ENCODE results near the gene SIRT7. TPM values are rescaled to one million over a fixed set of nuclear protein-coding genes. Genes with fewer than 3 reads are reported as not detected.

SIRT7 gene
- total RNA-seq, 1 experiment from 2014 or later: 51.6 TPM

DNA sequence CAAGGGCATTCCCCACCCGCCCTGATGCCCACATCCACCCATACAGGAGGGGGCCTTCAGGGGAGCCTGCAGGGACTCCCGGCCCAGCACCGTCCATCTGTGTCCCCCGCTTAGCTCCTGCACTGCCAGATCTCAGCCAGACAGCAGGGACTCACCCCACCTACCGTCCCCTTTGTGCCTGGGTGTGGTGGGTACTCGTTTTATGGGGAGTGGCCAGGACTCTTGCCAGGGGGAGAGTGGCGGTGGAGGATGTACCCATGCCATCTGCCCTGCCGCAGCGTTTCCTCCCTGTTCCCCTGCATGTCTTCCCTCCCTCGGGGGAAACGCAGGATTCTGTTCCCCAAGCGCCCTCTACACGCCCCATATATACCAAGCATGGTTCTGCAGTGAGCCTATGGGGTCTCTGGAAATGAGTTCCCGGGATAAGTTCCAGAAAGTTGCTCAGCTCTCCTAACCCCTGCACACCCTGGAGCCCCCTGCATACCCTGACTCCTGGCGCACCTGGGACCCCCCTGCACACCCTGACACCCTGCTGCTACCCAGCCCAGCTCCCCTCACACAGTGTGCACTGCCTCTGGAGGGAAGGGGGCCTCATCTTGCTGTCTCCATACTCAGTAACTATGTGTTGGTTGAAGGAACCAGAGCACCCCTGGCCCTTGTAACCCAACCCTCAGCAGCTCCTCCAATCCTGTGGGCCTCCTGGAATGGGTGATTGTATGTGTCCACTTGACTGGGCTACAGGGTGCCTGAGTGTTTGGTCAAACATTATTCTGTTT is 13.8 kb upstream of the SIRT7 start:
- peaks cover 33% of the 10 kb centered on the region for H3K79me2 ChIP-seq (ENCODE audit: low read length)
- H3K27me3 ChIP-seq (ENCODE audit: low read length): no peaks in the 10 kb centered on the region
- no peak; the same call in 1 of the 2 replicates for ATAC-seq
- H3K4me1 ChIP-seq (ENCODE audit: insufficient read depth, low read length): peaks cover 19% of the 10 kb centered on the region
- no peak overlapping the region for H3K4me3 ChIP-seq (ENCODE audit: low read length)
- no peaks in the 10 kb centered on the region for H3K9me2 ChIP-seq (replicated peaks; ENCODE audit: low read length)
- no peak overlapping the region for H3K9ac ChIP-seq (ENCODE audit: low read length)
- no peak overlapping the region for H3K27ac ChIP-seq (ENCODE audit: low read length)
- BruUV-seq (replicated peaks): no TSS peak
- DNase-seq: no peak
- ChIA-PET CTCF (no interaction called here), POLR2A (ENCODE audit: unreplicated experiment) (no interaction called here)
- no peaks in the 10 kb centered on the region for H3K36me3 ChIP-seq (ENCODE audit: low read depth, low read length)
- intact Hi-C loops (cut with micrococcal nuclease): no loop called here
- no peaks in the 10 kb centered on the region for H3F3A ChIP-seq (ENCODE audit: low read length, unreplicated experiment)
- no peak overlapping the region for H3K4me2 ChIP-seq (ENCODE audit: low read length)
- TF ChIP-seq EZH2phosphoT487 (IDR thresholded peaks at IDR 0.05; ENCODE audit: borderline replicate concordance, low read length) (no peak), EZH2 (IDR thresholded peaks at IDR 0.05; ENCODE audit: low read length, unreplicated experiment) (no peak)
- TF ChIP-seq, protein P1, sequence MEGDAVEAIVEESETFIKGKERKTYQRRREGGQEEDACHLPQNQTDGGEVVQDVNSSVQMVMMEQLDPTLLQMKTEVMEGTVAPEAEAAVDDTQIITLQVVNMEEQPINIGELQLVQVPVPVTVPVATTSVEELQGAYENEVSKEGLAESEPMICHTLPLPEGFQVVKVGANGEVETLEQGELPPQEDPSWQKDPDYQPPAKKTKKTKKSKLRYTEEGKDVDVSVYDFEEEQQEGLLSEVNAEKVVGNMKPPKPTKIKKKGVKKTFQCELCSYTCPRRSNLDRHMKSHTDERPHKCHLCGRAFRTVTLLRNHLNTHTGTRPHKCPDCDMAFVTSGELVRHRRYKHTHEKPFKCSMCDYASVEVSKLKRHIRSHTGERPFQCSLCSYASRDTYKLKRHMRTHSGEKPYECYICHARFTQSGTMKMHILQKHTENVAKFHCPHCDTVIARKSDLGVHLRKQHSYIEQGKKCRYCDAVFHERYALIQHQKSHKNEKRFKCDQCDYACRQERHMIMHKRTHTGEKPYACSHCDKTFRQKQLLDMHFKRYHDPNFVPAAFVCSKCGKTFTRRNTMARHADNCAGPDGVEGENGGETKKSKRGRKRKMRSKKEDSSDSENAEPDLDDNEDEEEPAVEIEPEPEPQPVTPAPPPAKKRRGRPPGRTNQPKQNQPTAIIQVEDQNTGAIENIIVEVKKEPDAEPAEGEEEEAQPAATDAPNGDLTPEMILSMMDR (conservative IDR thresholded peaks at IDR 0.05; ENCODE audit: low read depth, low read length): no peak
- H3K9me3 ChIP-seq (ENCODE audit: low read length): no peaks in the 10 kb centered on the region
- H4K20me1 ChIP-seq (ENCODE audit: low read length): no peaks in the 10 kb centered on the region
- H2AFZ ChIP-seq (ENCODE audit: low read length): no peak overlapping the region

DNA sequence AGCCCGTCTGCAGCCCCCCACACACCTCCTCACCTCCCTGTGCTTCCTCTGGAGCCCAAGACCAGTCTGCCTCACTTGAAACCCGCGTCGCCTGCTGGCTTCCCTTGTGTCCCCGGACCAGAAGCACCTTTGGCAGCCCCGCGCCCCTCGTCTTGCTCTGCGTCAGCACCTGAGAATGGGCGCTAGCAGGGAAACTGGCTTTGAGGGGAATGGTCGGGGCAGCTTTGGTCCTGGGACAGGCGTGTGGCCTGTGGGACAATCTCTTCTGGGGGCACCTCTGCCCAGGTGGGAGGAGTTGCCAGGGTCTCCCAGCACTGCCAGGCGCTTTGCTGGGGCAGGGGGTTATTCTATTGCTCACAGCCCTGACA is 13.2 kb upstream of the SIRT7 start:
- Histone ChIP-seq H3K27ac (ENCODE audit: low read length) (no peak overlapping the region), H3K9me3 (ENCODE audit: low read length) (no peaks in the 10 kb centered on the region), H3K4me3 (ENCODE audit: low read length) (no peak overlapping the region), H2AFZ (ENCODE audit: low read length) (no peak overlapping the region), H3K4me1 (ENCODE audit: insufficient read depth, low read length) (peaks cover 16% of the 10 kb centered on the region), H3K9ac (ENCODE audit: low read length) (no peak overlapping the region), H3K4me2 (ENCODE audit: low read length) (no peak overlapping the region), H3K27me3 (ENCODE audit: low read length) (no peaks in the 10 kb centered on the region), H3K9me2 (replicated peaks; ENCODE audit: low read length) (no peaks in the 10 kb centered on the region), H3K79me2 (ENCODE audit: low read length) (peaks cover 33% of the 10 kb centered on the region), H4K20me1 (ENCODE audit: low read length) (no peaks in the 10 kb centered on the region), H3F3A (ENCODE audit: low read length, unreplicated experiment) (no peaks in the 10 kb centered on the region), H3K36me3 (ENCODE audit: low read depth, low read length) (no peaks in the 10 kb centered on the region)
- intact Hi-C loops (cut with micrococcal nuclease): no loop called here
- ATAC-seq (no peak), DNase-seq (no peak)
- ChIA-PET CTCF (interaction anchor here (0.6 kb wide), 1 partner anchor 18 kb away, joined by 4 read pairs; no protein-coding TSS in a partner anchor), POLR2A (ENCODE audit: unreplicated experiment) (no interaction called here)
- TF ChIP-seq EZH2phosphoT487 (IDR thresholded peaks at IDR 0.05; ENCODE audit: borderline replicate concordance, low read length) (no peak), EZH2 (IDR thresholded peaks at IDR 0.05; ENCODE audit: low read length, unreplicated experiment) (no peak)
- TF ChIP-seq, protein P1 (conservative IDR thresholded peaks at IDR 0.05; ENCODE audit: low read depth, low read length): no peak
- BruUV-seq (replicated peaks): no TSS peak

Measured in PC-3 (cell line).